SK-N-SH treated with all-trans-retinoic acid at 6 μM for 48 hours (cell line): ENCODE data around the gene PSMB3.

Experiments used
- ARNTL ChIP-seq: fragments of 450-650 bp; formaldehyde crosslinking; IDR thresholded peaks from 2 replicates; pipeline ENCODE4 v1.5.0; 2020; ENCODE audit warnings: low read depth, mild to moderate bottlenecking, moderate library complexity, borderline replicate concordance
- BACH2 ChIP-seq: fragments of 250-450 bp; sonication (Bioruptor Pico); IDR thresholded peaks from 2 replicates; pipeline ENCODE4 v1.9.0; 2021; ENCODE audit warnings: mild to moderate bottlenecking, borderline replicate concordance
- CREB5 ChIP-seq: fragments of 250-450 bp; sonication (Bioruptor Pico); IDR thresholded peaks from 2 replicates; pipeline ENCODE4 v1.5.1; 2020; ENCODE audit warnings: low read depth, mild to moderate bottlenecking, moderate library complexity
- CSRNP3 ChIP-seq: fragments of 250-450 bp; sonication (Bioruptor Pico); IDR thresholded peaks from 2 replicates; pipeline ENCODE4 v1.5.1; 2021; ENCODE audit warnings: mild to moderate bottlenecking, moderate library complexity
- OSR1 ChIP-seq: fragments of 250-450 bp; sonication (Bioruptor Pico); IDR thresholded peaks from 2 replicates; pipeline ENCODE4 v1.8.0; 2022; ENCODE audit warnings: moderate library complexity, mild to moderate bottlenecking, inconsistent platforms
- PATZ1 ChIP-seq: fragments of 250-450 bp; sonication (Bioruptor Pico); IDR thresholded peaks from 2 replicates; pipeline ENCODE4 v1.8.0; 2020; ENCODE audit warnings: mild to moderate bottlenecking, moderate library complexity, borderline replicate concordance
- PPARA ChIP-seq: fragments of 250-450 bp; sonication (Bioruptor Pico); IDR thresholded peaks from 2 replicates; pipeline ENCODE4 v1.5.0; 2020; ENCODE audit warnings: mild to moderate bottlenecking, borderline replicate concordance
- RARB ChIP-seq: fragments of 250-450 bp; sonication (Bioruptor Pico); IDR thresholded peaks from 2 replicates; pipeline ENCODE4 v1.8.0; 2021; ENCODE audit warnings: mild to moderate bottlenecking, moderate library complexity
- SNAI2 ChIP-seq: fragments of 250-450 bp; sonication (Bioruptor Pico); IDR thresholded peaks from 2 replicates; pipeline ENCODE4 v1.5.0; 2020; ENCODE audit warnings: mild to moderate bottlenecking, moderate library complexity
- TCF4 ChIP-seq: fragments of 250-450 bp; sonication (Bioruptor Pico); IDR thresholded peaks from 2 replicates; pipeline ENCODE4 v1.8.0; 2021; ENCODE audit warnings: mild to moderate bottlenecking, moderate library complexity, borderline replicate concordance
- ZC3H10 ChIP-seq: fragments of 250-450 bp; sonication (Bioruptor Pico); IDR thresholded peaks from 2 replicates; pipeline ENCODE4 v1.5.1; 2021; ENCODE audit warnings: mild to moderate bottlenecking, moderate library complexity
- ZFP3 ChIP-seq: fragments of 250-450 bp; sonication (Bioruptor Pico); IDR thresholded peaks from 2 replicates; pipeline ENCODE4 v1.5.0; 2020; ENCODE audit warnings: mild to moderate bottlenecking, moderate library complexity
- ZNF565 ChIP-seq: fragments of 450-650 bp; formaldehyde crosslinking; conservative IDR thresholded peaks from 2 replicates; pipeline ENCODE4 v1.5.0; 2020; ENCODE audit warnings: low read depth, mild to moderate bottlenecking, moderate library complexity

GRCh38 chr17:38740044-38740443 lies 12.5 kb upstream of the PSMB3 start:
- TF ChIP-seq BACH2 = no peak
- no peak for TF ChIP-seq ZC3H10 (CRISPR knock-in tag)
- TF ChIP-seq SNAI2 (CRISPR knock-in tag) = no peak
- TF ChIP-seq ZNF565 (CRISPR knock-in tag) = no peak
- TF ChIP-seq OSR1 = no peak
- TF ChIP-seq PATZ1 (CRISPR knock-in tag) = no peak
- no peak for TF ChIP-seq CREB5 (CRISPR knock-in tag)
- TF ChIP-seq CSRNP3 (CRISPR knock-in tag) = no peak
- TF ChIP-seq PPARA = no peak
- TF ChIP-seq TCF4 (CRISPR knock-in tag) = no peak
- TF ChIP-seq RARB (CRISPR knock-in tag) = no peak
- TF ChIP-seq ARNTL (CRISPR knock-in tag) = no peak
- TF ChIP-seq ZFP3 = no peak
